ENCODE results near the gene ZNF850.

The ZNF850 gene

GRCh38 chr19:36687214-36688056, 85.2 kb downstream of the ZNF850 start, which contains the start of gene ZNF567:
Gene ZNF567, plus strand, starts transcription at chr19:36687612. Its CDS starts 7,256 bp downstream, at chr19:36694868.
- no peak for TF ChIP-seq TAF1 (IDR thresholded peaks at IDR 0.05; ENCODE audit: borderline replicate concordance, insufficient read depth, low read length)
- peak; percentile 77; the same call in 1 of the 2 replicates for TF ChIP-seq POLR2AphosphoS5 (IDR thresholded peaks at IDR 0.05; ENCODE audit: low read depth, low read length)
- TF ChIP-seq SIN3A (IDR thresholded peaks at IDR 0.05; ENCODE audit: borderline replicate concordance, insufficient read depth, low read length) = peak; percentile 56; the same call in 1 of the 2 replicates
- TF ChIP-seq FOXP2 (optimal IDR thresholded peaks at IDR 0.05; ENCODE audit: borderline replicate concordance, extremely low read depth, extremely low read length, insufficient read depth) = peak; percentile 7

GRCh38 chr19:36686365-36687213, 86.0 kb downstream of the ZNF850 start:
- no peak for TF ChIP-seq TAF1 (IDR thresholded peaks at IDR 0.05; ENCODE audit: borderline replicate concordance, insufficient read depth, low read length)
- TF ChIP-seq FOXP2 (optimal IDR thresholded peaks at IDR 0.05; ENCODE audit: borderline replicate concordance, extremely low read depth, extremely low read length, insufficient read depth) = no peak
- TF ChIP-seq SIN3A (IDR thresholded peaks at IDR 0.05; ENCODE audit: borderline replicate concordance, insufficient read depth, low read length) = no peak
- TF ChIP-seq POLR2AphosphoS5 (IDR thresholded peaks at IDR 0.05; ENCODE audit: low read depth, low read length) = no peak
- TF ChIP-seq REST (IDR thresholded peaks at IDR 0.05; ENCODE audit: insufficient read depth in 1 of 2, low read depth in 2 of 2, low read length in 2 of 2) = no peak

- no peak for TF ChIP-seq POLR2AphosphoS5 (IDR thresholded peaks at IDR 0.05; ENCODE audit: low read depth, low read length)
- no peak for TF ChIP-seq FOXP2 (optimal IDR thresholded peaks at IDR 0.05; ENCODE audit: borderline replicate concordance, extremely low read depth, extremely low read length, insufficient read depth)
- TF ChIP-seq SIN3A (IDR thresholded peaks at IDR 0.05; ENCODE audit: borderline replicate concordance, insufficient read depth, low read length) = no peak
- TF ChIP-seq REST (IDR thresholded peaks at IDR 0.05; ENCODE audit: insufficient read depth in 1 of 2, low read depth in 2 of 2, low read length in 2 of 2) = no peak
- no peak for TF ChIP-seq TAF1 (IDR thresholded peaks at IDR 0.05; ENCODE audit: borderline replicate concordance, insufficient read depth, low read length)
Measured at GRCh38 chr19:36685835-36686234, 86.8 kb downstream of the ZNF850 start.

- no peak for TF ChIP-seq SIN3A (IDR thresholded peaks at IDR 0.05; ENCODE audit: borderline replicate concordance, insufficient read depth, low read length)
- no peak for TF ChIP-seq POLR2AphosphoS5 (IDR thresholded peaks at IDR 0.05; ENCODE audit: low read depth, low read length)
- no peak for TF ChIP-seq REST (IDR thresholded peaks at IDR 0.05; ENCODE audit: insufficient read depth in 1 of 2, low read depth in 2 of 2, low read length in 2 of 2)
- no peak for TF ChIP-seq FOXP2 (optimal IDR thresholded peaks at IDR 0.05; ENCODE audit: borderline replicate concordance, extremely low read depth, extremely low read length, insufficient read depth)
- no peak for TF ChIP-seq TAF1 (IDR thresholded peaks at IDR 0.05; ENCODE audit: borderline replicate concordance, insufficient read depth, low read length)
Measured at GRCh38 chr19:36679455-36679854, 93.2 kb downstream of the ZNF850 start.

- TF ChIP-seq SIN3A (IDR thresholded peaks at IDR 0.05; ENCODE audit: borderline replicate concordance, insufficient read depth, low read length) = no peak
- TF ChIP-seq REST (IDR thresholded peaks at IDR 0.05; ENCODE audit: insufficient read depth in 1 of 2, low read depth in 2 of 2, low read length in 2 of 2) = no peak
- TF ChIP-seq FOXP2 (optimal IDR thresholded peaks at IDR 0.05; ENCODE audit: borderline replicate concordance, extremely low read depth, extremely low read length, insufficient read depth) = no peak
- no peak for TF ChIP-seq POLR2AphosphoS5 (IDR thresholded peaks at IDR 0.05; ENCODE audit: low read depth, low read length)
- TF ChIP-seq TAF1 (IDR thresholded peaks at IDR 0.05; ENCODE audit: borderline replicate concordance, insufficient read depth, low read length) = no peak
Measured at GRCh38 chr19:36674201-36674600, 98.4 kb downstream of the ZNF850 start.
